GM21526 (cell line): Measurements from ENCODE around the gene BAX.

Source experiments
- ATAC-seq: cut with Tn5 transposase; IDR thresholded peaks from one replicate; pipeline ENCODE4 v1.9.1; 2021; ENCODE audit warnings: moderate library complexity; ENCODE audit not compliant: unreplicated experiment, low FRiP score

BAX gene

DNA sequence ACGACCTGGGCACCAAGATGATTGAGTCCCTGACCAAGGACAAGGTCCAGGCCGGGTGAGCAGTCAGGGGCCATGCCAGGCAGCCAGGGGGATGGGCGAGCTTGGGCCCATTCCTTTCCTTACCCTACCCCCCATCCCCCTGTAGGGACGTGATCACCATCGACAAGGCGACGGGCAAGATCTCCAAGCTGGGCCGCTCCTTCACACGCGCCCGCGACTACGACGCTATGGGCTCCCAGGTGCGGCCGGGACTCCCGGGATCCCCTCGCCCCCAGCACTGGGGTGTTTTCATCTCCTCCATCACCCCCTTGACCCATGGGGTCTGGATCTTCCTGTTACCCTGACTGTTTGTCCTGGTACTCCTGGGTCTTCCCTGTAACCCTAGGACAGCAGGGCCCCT is 55.2 kb downstream of the BAX start:
- ATAC-seq, result no peak

DNA sequence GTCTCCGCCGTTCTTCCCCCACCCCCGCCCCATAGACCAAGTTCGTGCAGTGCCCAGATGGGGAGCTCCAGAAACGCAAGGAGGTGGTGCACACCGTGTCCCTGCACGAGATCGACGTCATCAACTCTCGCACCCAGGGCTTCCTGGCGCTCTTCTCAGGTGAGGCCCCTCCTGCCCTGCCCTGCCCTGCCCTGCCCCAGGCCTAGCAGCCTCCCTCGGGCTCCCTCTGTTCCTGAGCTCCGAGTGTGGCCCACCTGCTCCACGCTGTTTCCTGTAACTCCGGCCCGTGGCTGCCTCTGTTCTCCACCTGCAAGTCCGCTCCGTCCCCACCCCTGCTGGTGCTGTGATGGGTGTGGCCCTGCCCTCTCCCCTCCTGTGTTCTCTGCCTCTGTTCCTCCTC is 55.8 kb downstream of the BAX start:
- no peak for ATAC-seq

DNA sequence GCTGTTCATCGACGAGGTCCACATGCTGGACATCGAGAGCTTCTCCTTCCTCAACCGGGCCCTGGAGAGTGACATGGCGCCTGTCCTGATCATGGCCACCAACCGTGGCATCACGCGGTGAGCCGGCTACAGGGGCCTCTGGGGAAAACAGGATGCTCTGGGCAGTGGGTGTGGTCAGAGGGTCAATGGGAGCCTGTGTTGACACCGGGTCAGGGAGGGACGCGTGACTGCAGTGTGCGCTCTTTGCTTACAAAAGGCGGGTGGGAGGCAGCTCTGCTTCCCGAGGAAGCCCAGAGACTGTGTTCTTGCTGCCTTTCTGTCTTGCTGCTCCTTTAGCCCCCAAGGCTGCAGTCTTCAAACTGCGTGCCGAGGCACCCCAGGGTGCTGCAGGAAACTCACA is 56.5 kb downstream of the BAX start:
- no peak for ATAC-seq
